Heart right ventricle (tissue), 16 donors: ENCODE results near the gene RAB7A. TPM values are rescaled to one million over a fixed set of nuclear protein-coding genes. Genes with fewer than 3 reads are reported as not detected.

ENCODE experiments used
- ATAC-seq, 8 donors: fragments of 200-7000 bp; cut with Tn5 transposase; one replicate each; pipeline ENCODE4 v1.9.1; 2020; ENCODE audit warnings: mild to moderate bottlenecking in 8 of 8, moderate library complexity in 8 of 8, moderate number of reproducible peaks in 1 of 8
- DNase-seq, 2 donors: peaks; one replicate each; pipeline ENCODE4 v3.0.0-alpha.2; 2020
- H3K27ac ChIP-seq, 10 donors: fragments of 200-600 bp; sonication (generic) in 2 of 10; one replicate each; pipeline versions ENCODE4 v1.5.0 to v1.8.0; 2020 to 2022; ENCODE audit warnings: mild to moderate bottlenecking in 3 of 10
- H3K27me3 ChIP-seq, 7 donors: fragments of 200-600 bp; one replicate each; pipeline ENCODE4 v1.8.0; 2021 to 2022; ENCODE audit warnings: mild to moderate bottlenecking in 2 of 7
- H3K36me3 ChIP-seq, 9 donors: fragments of 200-600 bp; sonication (generic) in 1 of 9; one replicate each; pipeline versions ENCODE4 v1.5.0 to v1.8.0; 2020 to 2022; ENCODE audit warnings: mild to moderate bottlenecking in 2 of 9
- H3K4me1 ChIP-seq, 9 donors: fragments of 200-600 bp; sonication (generic) in 1 of 9; one replicate each; pipeline versions ENCODE4 v1.5.0 to v1.8.0; 2020 to 2022; ENCODE audit warnings: mild to moderate bottlenecking in 4 of 9
- H3K4me3 ChIP-seq, 10 donors: fragments of 200-600 bp; sonication (generic) in 2 of 10; one replicate each; pipeline versions ENCODE4 v1.5.0 to v1.8.0; 2020 to 2022; ENCODE audit warnings: mild to moderate bottlenecking in 7 of 10, moderate library complexity in 2 of 10
- H3K9me3 ChIP-seq, 11 donors: fragments of 200-600 bp in 10 of 11; sonication (generic) in 2 of 11; one replicate each; pipeline versions ENCODE4 v1.5.0 to v1.8.0; 2013 to 2022; ENCODE audit warnings: mild to moderate bottlenecking in 2 of 11, control low read depth in 1 of 11, moderate library complexity in 1 of 11
- WGBS, 2 donors: extraction: QIAGEN DNeasy Blood & Tissue Kit; methylation state at CpG; one replicate each; pipeline ENCODE4 v1.1.7; 2013; ENCODE audit warnings: inconsistent platforms in 1 of 2; 5-methylcytosine and 5-hydroxymethylcytosine counted together
- intact Hi-C, 10 donors: fragments of 100-400 bp; cut with DNase I; formaldehyde crosslinking; loops; one replicate each; pipeline versions ENCODE4 v1.11.1 to v1.14.2; 2022
- polyA plus RNA-seq, 2 donors: library from polyadenylated mRNA; stranded (reverse); fragments of 200-250 nt; gene quantifications; one replicate each; pipeline ENCODE4 v1.2.3, GENCODE V29; 2013
- total RNA-seq, 10 donors: library from RNA; stranded (reverse); fragmentation: NEBNext Ultra II Directional in 3 of 10; extraction: Animal tissue kit (Norgen Biotek cat#: 25700) in 3 of 10; gene quantifications; one replicate each; pipeline versions ENCODE4 v1.2.1 to v1.2.4, GENCODE V29; 2021 to 2023
- TF ChIP-seq, protein P1 (sequence below), 9 donors: fragments of 200-600 bp; sonication (generic) in 2 of 9; IDR thresholded peaks; one replicate each; pipeline versions ENCODE4 v1.5.0 to v1.8.0; 2021 to 2022; ENCODE audit warnings: antibody characterized with exemption in 9 of 9, mild to moderate bottlenecking in 5 of 9, moderate library complexity in 1 of 9
- donor health status: Arrhythmogenic right ventricular cardiomyopathy.
- donor health status: ischemic (EF 13 %, LVEDD 7.1; RV severe dilation, severe dysfunction).
- donor health status: healthy with polysubstance abuse.
- donor health status: DM: no; HTN: yes; CAD: no.
- donor health status: DM: no; HTN: no; CAD: no.
- donor health status: ischemic (EF 25% LVEDD 6.9; RV normal size, moderate dysfunction).
- donor health status: ischemic (EF 25% LVEDD 5.7; RV mildly dilated, moderate dysfunction).
- donor health status: healthy.
- donor health status: DM: yes; HTN: yes; CAD: no.
- donor health status: Ischemic cardiomyopathy.
- donor health status: ischemic (EF 35%, LVEDD 5.7; RV mildly dilated, moderate dysfunction).
- donor health status: nonischemic (EF 11% LVEDD 7.7; RV severe dilation, severe dysfunction).
- donor health status: DM: yes; HTN: yes; CAD: no.
- donor health status: PGD.
- donor health status: ischemic (EF 29% LVEDD 5.4; RV normal size, mild dysfunction).
- donor health status: nonischemic (EF 23%, LVEDD 6.1; RV moderate dilation, normal function).

RAB7A gene
- total and polyA plus RNA-seq, 12 donors, result 161 to 348 (median 296) TPM

DNA sequence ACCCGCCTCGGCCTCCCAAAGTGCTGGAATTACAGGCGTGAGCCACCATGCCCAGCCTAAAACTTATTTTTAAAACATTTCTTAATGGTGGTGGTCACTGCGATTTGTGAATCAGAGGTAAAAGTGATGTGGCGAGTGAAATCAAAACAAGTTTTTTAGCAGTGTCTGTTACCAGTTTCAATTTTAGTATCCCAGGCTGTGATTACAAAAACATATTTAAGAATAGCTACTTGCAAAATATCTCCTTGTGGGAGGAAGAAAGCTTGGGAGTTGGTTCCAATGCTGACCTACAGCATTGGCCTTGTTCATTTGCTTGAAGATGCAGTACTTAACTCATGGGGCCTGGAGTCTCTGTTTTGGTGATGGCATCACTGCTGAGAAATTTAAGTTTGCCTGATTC lies 4.5 kb downstream of the RAB7A start:
- TF ChIP-seq, protein P1, sequence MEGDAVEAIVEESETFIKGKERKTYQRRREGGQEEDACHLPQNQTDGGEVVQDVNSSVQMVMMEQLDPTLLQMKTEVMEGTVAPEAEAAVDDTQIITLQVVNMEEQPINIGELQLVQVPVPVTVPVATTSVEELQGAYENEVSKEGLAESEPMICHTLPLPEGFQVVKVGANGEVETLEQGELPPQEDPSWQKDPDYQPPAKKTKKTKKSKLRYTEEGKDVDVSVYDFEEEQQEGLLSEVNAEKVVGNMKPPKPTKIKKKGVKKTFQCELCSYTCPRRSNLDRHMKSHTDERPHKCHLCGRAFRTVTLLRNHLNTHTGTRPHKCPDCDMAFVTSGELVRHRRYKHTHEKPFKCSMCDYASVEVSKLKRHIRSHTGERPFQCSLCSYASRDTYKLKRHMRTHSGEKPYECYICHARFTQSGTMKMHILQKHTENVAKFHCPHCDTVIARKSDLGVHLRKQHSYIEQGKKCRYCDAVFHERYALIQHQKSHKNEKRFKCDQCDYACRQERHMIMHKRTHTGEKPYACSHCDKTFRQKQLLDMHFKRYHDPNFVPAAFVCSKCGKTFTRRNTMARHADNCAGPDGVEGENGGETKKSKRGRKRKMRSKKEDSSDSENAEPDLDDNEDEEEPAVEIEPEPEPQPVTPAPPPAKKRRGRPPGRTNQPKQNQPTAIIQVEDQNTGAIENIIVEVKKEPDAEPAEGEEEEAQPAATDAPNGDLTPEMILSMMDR (IDR thresholded peaks at IDR 0.05), result no peak
- DNase-seq, result no peak
- 85 to 90% methylated on average over 5 of the region's 5 CpGs for WGBS, 2 donors
- H3K9me3 ChIP-seq, result no peaks in the 10 kb centered on the region
- intact Hi-C loops, result loop anchor here in 2 of 10 donors (5.0 kb wide), 2 partner anchors 47 to 62 kb away; no protein-coding TSS in a partner anchor
- H3K4me3 ChIP-seq, result no peak overlapping the region
- H3K27ac ChIP-seq, result peak overlapping the region in 6 of 10 donors; percentile 2 to 77 (median 68)
- ATAC-seq, result no peak
- H3K4me1 ChIP-seq, result peaks cover 17 to 91% (median 85%) of the 10 kb centered on the region in 9 donors
- H3K36me3 ChIP-seq, result no peaks in the 10 kb centered on the region
- H3K27me3 ChIP-seq, result no peaks in the 10 kb centered on the region

DNA sequence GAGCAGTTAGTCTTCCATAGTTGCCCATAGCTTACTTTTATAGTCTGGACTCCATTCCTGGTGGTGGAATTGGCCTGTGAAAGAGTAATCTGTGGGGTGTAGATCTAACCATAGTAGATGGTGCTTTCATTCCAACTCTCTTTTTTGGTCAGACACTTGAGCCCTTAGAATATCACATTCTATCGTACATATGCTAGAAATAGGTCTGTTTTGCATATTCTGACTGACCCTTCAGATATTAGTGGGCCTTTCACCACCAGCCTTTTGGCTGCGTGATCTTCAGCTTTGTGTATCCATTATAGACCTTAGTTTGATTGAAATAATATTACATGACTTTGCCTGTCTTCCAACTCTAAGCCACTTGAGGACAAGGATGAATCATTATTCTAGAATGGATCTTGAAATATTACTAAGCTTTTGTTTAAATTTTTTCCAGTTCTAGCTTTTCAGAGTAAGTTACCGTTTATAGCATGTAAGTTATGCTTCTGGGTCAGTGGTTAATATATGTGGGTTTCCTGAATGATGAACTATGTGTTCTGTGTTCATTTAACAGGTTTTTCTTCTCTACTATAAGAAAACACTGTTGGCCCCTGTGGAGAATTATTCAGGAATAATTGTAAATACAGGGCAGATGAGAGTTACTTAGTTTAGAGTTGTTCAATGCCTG lies 8.7 kb downstream of the RAB7A start:
- Histone ChIP-seq H3K27me3 (no peaks in the 10 kb centered on the region), H3K4me1 (peaks cover 13 to 93% (median 82%) of the 10 kb centered on the region in 9 donors), H3K4me3 (no peak overlapping the region), H3K36me3 (peaks cover 0 to 28% (median 0%) of the 10 kb centered on the region in 9 donors), H3K9me3 (no peaks in the 10 kb centered on the region), H3K27ac (no peak overlapping the region)
- intact Hi-C loops, result loop anchor here in 2 of 10 donors (5.0 kb wide), 2 partner anchors 43 to 58 kb away; no protein-coding TSS in a partner anchor
- DNase-seq, result no peak
- TF ChIP-seq, protein P1 (IDR thresholded peaks at IDR 0.05), result no peak
- ATAC-seq, result no peak
- WGBS, 2 donors, result 76 to 78% methylated on average over 3 of the region's 3 CpGs

DNA sequence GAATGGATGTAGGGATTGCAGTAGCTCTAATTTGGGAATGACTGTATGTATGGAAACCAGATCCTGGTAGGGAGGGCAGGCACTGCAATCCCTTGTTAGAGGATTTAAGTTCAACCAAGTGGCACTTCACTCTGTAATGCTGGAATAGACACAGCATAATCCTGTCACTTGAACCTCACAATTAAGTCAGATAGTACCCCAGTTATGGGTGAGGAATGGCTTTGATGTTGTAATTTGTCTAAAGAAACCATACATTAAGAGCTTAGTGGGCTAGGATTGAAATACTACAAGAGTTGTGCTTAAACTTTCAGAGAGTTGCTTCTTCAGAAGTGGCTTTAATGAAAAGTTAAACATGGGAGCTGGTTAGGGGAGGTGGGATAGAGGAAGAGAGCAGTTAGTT lies 9.3 kb downstream of the RAB7A start:
- Histone ChIP-seq H3K9me3 (no peaks in the 10 kb centered on the region), H3K27me3 (no peaks in the 10 kb centered on the region), H3K4me3 (no peak overlapping the region), H3K36me3 (peaks cover 0 to 31% (median 0%) of the 10 kb centered on the region in 9 donors), H3K4me1 (peaks cover 13 to 89% (median 77%) of the 10 kb centered on the region in 9 donors), H3K27ac (peak overlapping the region in 3 of 10 donors; percentile 2 to 39 (median 17))
- DNase-seq (no peak), ATAC-seq (no peak)
- intact Hi-C loops, result no loop called here
- TF ChIP-seq, protein P1 (IDR thresholded peaks at IDR 0.05), result no peak

DNA sequence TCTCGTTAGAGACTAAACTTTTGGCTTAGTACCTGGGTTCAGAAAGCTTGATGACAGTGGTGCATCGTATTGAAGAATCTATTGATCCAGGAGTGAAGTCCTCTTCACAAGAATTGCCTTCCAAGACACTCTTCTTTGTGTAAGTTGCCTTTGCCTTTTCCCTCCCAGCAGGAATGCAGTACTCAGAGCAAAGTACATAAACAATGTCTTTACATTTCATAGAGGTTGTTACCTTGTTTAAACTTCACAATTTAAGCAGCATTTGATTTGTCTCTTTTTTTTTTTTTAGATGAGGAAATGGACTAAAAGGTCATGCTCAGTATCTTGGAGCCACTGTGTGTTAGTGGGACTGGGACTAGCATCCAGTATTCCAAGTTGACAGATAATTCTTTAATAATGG lies 9.9 kb downstream of the RAB7A start:
- H3K27ac ChIP-seq, result peak overlapping the region in 3 of 10 donors; percentile 2 to 39 (median 17)
- ATAC-seq, result no peak

More for the DNA sequence above, 9.9 kb downstream of the RAB7A start:
- 55 to 78% methylated on average over 2 of the region's 2 CpGs for WGBS, 2 donors
- no peaks in the 10 kb centered on the region for H3K9me3 ChIP-seq
- DNase-seq, result no peak
- H3K36me3 ChIP-seq, result peaks cover 0 to 36% (median 0%) of the 10 kb centered on the region in 9 donors
- intact Hi-C loops, result no loop called here
- TF ChIP-seq, protein P1 (IDR thresholded peaks at IDR 0.05), result no peak
- H3K4me3 ChIP-seq, result no peak overlapping the region
- H3K27me3 ChIP-seq, result no peaks in the 10 kb centered on the region
- peaks cover 10 to 89% (median 76%) of the 10 kb centered on the region in 9 donors for H3K4me1 ChIP-seq
